Right lobe of liver (tissue), 4 donors: ENCODE measurements around the gene BCKDHB.

ENCODE experiments used
- POLR2A ChIP-seq: fragments of 450-650 bp; IDR thresholded peaks from one replicate; pipeline ENCODE4 v1.6.1; 2017; ENCODE audit warnings: antibody characterized with exemption, mild to moderate bottlenecking
- TF ChIP-seq, protein P1 (sequence below), 4 donors: fragments of 200-600 bp in 3 of 4; fragments of 450-650 bp in 1 of 4; IDR thresholded peaks; one replicate each; pipeline versions ENCODE4 v1.5.1 to v1.8.0; 2016 to 2022; ENCODE audit warnings: antibody characterized with exemption in 4 of 4, mild to moderate bottlenecking in 2 of 4
- donor health status: DM: no; HTN: no; CAD: no.
- donor health status: DM: no; HTN: no; CAD: no.
- donor health status: DM: no; HTN: yes; CAD: no.

DNA sequence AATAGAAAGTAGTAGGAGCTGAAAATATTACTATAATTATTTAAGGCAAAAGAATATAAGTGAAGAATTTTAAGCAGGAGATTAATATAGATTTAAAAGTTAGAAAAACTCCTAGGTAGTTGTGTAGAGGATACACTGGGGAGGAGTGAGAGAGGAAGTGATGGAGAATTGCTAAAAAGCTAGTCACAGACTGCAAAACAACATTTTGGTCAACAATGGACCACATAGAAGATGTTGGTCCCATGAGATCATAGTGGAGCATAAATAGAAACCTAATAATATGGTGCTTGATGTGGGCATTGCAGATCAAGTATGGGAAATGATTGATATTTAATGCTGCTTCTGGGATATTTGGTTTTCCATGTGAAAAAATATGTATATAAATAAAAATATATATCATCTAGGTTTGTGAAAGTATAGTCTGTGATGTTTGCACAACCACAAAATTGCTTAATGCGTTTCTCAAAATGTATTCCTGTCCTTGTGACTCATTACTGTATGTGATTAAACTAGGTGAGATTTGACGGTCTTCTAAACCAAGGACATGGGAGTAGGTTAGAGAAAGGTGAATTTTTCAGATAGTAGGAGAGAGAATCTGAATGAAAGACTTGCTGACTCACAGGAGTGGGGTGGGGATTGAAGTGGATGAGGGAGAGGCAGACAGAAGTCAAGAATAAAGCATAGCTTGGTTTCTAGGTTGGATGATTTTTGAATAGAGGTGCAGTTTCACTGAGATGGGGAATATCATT, 174.0 kb downstream of the BCKDHB start:
- TF ChIP-seq, protein P1, sequence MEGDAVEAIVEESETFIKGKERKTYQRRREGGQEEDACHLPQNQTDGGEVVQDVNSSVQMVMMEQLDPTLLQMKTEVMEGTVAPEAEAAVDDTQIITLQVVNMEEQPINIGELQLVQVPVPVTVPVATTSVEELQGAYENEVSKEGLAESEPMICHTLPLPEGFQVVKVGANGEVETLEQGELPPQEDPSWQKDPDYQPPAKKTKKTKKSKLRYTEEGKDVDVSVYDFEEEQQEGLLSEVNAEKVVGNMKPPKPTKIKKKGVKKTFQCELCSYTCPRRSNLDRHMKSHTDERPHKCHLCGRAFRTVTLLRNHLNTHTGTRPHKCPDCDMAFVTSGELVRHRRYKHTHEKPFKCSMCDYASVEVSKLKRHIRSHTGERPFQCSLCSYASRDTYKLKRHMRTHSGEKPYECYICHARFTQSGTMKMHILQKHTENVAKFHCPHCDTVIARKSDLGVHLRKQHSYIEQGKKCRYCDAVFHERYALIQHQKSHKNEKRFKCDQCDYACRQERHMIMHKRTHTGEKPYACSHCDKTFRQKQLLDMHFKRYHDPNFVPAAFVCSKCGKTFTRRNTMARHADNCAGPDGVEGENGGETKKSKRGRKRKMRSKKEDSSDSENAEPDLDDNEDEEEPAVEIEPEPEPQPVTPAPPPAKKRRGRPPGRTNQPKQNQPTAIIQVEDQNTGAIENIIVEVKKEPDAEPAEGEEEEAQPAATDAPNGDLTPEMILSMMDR (IDR thresholded peaks at IDR 0.05), result no peak
- TF ChIP-seq POLR2A, result no peak
